Breast epithelium (tissue), 4 donors: ENCODE measurements around the gene CSAD. TPM values are rescaled to one million over a fixed set of nuclear protein-coding genes. Genes with fewer than 3 reads are reported as not detected.
"Not testable (repeated sequence)": the region's sequence is repeated elsewhere in the genome, so short reads cannot be mapped to it uniquely, and the experiment has no call there.

Experiments used
- DNase-seq, 2 donors: peaks; one replicate each; pipeline ENCODE4 v3.0.0-alpha.2; 2019; ENCODE audit warnings: low spot score in 2 of 2
- H3K27ac ChIP-seq, 2 donors: fragments of 200-600 bp; sonication (generic) in 1 of 2; one replicate each; pipeline ENCODE4 v1.5.1; 2016 to 2019; ENCODE audit warnings: mild to moderate bottlenecking in 1 of 2
- H3K27me3 ChIP-seq, 2 donors: fragments of 200-600 bp; sonication (generic) in 1 of 2; one replicate each; pipeline versions ENCODE4 v1.5.1 to v1.6.0; 2017 to 2019; ENCODE audit warnings: control low read depth in 1 of 2, mild to moderate bottlenecking in 1 of 2
- H3K36me3 ChIP-seq: fragments of 200-600 bp; one replicate; pipeline ENCODE4 v1.5.1; 2019
- H3K4me1 ChIP-seq, 2 donors: fragments of 200-600 bp; sonication (generic); one replicate each; pipeline ENCODE4 v1.5.1; 2016 to 2019; ENCODE audit warnings: control low read depth in 1 of 2
- H3K4me3 ChIP-seq, 3 donors: fragments of 200-600 bp; sonication (generic); 1 replicate in 2 of 3; 2 replicates in 1 of 3; pipeline ENCODE4 v1.5.1; 2016 to 2019; ENCODE audit warnings: mild to moderate bottlenecking in 3 of 3, moderate library complexity in 2 of 3
- H3K9me3 ChIP-seq, 2 donors: fragments of 200-600 bp; sonication (generic) in 1 of 2; one replicate each; pipeline ENCODE4 v1.5.1; 2016 to 2019; ENCODE audit warnings: control low read depth in 1 of 2
- POLR2A ChIP-seq: fragments of 450-650 bp; IDR thresholded peaks from one replicate; pipeline ENCODE4 v1.6.1; 2016; ENCODE audit warnings: antibody characterized with exemption, mild to moderate bottlenecking, moderate library complexity
- POLR2AphosphoS5 ChIP-seq, 3 donors: sonication (generic); formaldehyde crosslinking; IDR thresholded peaks; one replicate each; pipeline ENCODE4 v1.6.1; 2017; ENCODE audit warnings: antibody characterized with exemption in 3 of 3
- intact Hi-C: fragments of 100-400 bp; cut with DNase I; formaldehyde crosslinking; loops from one replicate; pipeline ENCODE4 v1.15.1; 2023; ENCODE audit warnings: low total_unique reads
- total RNA-seq, 3 donors: library from RNA; depleted of rRNA; stranded (reverse); fragments of >200 nt; gene quantifications; one replicate each; pipeline ENCODE4 v1.1.0, GENCODE V29; 2016
- TF ChIP-seq, protein P1 (sequence below), 3 donors: fragments of 450-650 bp; IDR thresholded peaks; one replicate each; pipeline ENCODE4 v1.5.1; 2016 to 2017; ENCODE audit warnings: antibody characterized with exemption in 3 of 3, mild to moderate bottlenecking in 3 of 3, moderate library complexity in 3 of 3

The CSAD gene
- total RNA-seq, 3 donors from 2014 or later: 60.2 to 74.1 (median 68.8) TPM

DNA sequence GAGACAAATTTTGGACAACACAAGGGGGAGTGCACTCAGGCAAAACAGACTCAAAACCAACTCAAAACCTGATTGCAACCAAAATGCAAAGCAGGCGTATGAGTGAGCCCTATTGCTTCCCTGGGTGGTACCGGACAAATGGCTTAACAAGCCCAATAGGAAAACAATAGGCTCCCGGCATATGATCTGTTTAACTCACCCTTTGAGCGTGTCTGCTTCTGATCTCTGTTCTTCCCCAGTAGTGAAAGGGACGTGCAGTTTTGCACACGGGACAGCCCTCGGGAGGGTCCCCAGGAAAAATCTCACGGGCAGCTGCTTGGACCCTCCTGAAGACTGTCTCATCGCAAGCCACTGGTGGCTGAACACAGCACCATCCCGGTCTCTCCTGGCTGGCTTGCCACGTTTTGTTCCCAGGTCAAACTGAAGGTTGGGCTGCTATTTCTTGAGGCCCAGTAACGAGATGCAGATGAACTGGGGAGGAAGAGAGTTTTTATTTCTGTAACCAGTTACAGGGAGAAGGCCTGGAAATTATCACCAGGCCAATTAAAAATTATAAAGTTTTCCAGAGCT is 67.5 kb downstream of the CSAD start:
- no peaks in the 10 kb centered on the region for H3K36me3 ChIP-seq
- no peaks in the 10 kb centered on the region for H3K4me1 ChIP-seq
- TF ChIP-seq, protein P1, sequence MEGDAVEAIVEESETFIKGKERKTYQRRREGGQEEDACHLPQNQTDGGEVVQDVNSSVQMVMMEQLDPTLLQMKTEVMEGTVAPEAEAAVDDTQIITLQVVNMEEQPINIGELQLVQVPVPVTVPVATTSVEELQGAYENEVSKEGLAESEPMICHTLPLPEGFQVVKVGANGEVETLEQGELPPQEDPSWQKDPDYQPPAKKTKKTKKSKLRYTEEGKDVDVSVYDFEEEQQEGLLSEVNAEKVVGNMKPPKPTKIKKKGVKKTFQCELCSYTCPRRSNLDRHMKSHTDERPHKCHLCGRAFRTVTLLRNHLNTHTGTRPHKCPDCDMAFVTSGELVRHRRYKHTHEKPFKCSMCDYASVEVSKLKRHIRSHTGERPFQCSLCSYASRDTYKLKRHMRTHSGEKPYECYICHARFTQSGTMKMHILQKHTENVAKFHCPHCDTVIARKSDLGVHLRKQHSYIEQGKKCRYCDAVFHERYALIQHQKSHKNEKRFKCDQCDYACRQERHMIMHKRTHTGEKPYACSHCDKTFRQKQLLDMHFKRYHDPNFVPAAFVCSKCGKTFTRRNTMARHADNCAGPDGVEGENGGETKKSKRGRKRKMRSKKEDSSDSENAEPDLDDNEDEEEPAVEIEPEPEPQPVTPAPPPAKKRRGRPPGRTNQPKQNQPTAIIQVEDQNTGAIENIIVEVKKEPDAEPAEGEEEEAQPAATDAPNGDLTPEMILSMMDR (IDR thresholded peaks at IDR 0.05): no peak
- TF ChIP-seq POLR2A (no peak), POLR2AphosphoS5 (IDR thresholded peaks at IDR 0.05) (no peak)
- intact Hi-C loops: no loop called here
- no peaks in the 10 kb centered on the region for H3K27me3 ChIP-seq
- no peaks in the 10 kb centered on the region for H3K9me3 ChIP-seq
- no peak overlapping the region for H3K4me3 ChIP-seq
- no peak for DNase-seq
- peak overlapping the region in 1 of 2 donors; percentile 72 for H3K27ac ChIP-seq

DNA sequence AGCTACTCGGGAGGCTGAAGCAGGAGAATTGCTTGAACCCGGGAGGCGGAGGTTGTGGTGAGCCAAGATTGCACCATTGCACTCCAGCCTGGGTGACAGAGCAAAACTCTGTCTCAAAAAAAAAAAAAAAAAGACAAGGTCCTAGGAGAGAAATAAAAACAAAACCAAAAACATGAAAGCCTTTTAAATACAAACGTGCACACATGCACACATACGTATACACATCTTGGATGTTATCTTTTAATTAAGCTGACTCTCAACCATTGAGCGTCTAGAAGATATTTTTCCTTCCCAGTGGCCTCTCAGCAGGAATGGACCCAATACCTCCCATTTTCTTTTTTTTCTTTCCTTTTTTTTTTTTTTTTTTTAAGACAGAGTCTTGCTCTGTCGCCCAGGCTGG is 68.3 kb downstream of the CSAD start:
- H3K27me3 ChIP-seq, H3K36me3 ChIP-seq, H3K4me1 ChIP-seq, DNase-seq, intact Hi-C loops, H3K4me3 ChIP-seq, H3K27ac ChIP-seq, H3K9me3 ChIP-seq: not testable (repeated sequence)

Other genes starting within 250 kb of the CSAD start
- 100 to 1,000 TPM in 2 of 3 donors, 1 to 10 TPM in 1; 2.1 to 380 (median 213) TPM for gene KRT18, start 231.8 kb downstream of the CSAD start, total RNA-seq
- 100 to 1,000 TPM; 600 to 759 (median 614) TPM for gene EIF4B, start 174.5 kb downstream of the CSAD start, total RNA-seq
- gene TNS2, start 130.9 kb downstream of the CSAD start, total RNA-seq: 100 to 1,000 TPM in 2 of 3 donors, 10 to 100 TPM in 1; 65.4 to 228 (median 156) TPM
- gene SPRYD3, start 101.5 kb downstream of the CSAD start, total RNA-seq: 10 to 100 TPM; 31.8 to 45.8 (median 36.3) TPM
- gene IGFBP6, start 83.3 kb downstream of the CSAD start, total RNA-seq: 100 to 1,000 TPM; 169 to 708 (median 284) TPM
- gene SOAT2, start 77.4 kb downstream of the CSAD start, total RNA-seq: under 1 TPM in 2 of 3 donors, not detected in 1; 0.16 to 0.33 TPM
- 10 to 100 TPM; 17.9 to 22.0 (median 19.3) TPM for gene ZNF740, start 203 bp downstream of the CSAD start, total RNA-seq
- 1 to 10 TPM; 1.1 to 2.9 (median 2.9) TPM for gene ITGB7, start 26.3 kb upstream of the CSAD start, total RNA-seq
- 10 to 100 TPM; 12.2 to 39.8 (median 23.3) TPM for gene RARG, start 51.3 kb upstream of the CSAD start, total RNA-seq
- 1 to 10 TPM in 2 of 3 donors, under 1 TPM in 1; 0.33 to 1.3 (median 1.2) TPM for gene ESPL1, start 87.4 kb upstream of the CSAD start, total RNA-seq
- gene PFDN5, start 114.6 kb upstream of the CSAD start, total RNA-seq: 1,000 to 10,000 TPM in 1 of 3 donors, 100 to 1,000 TPM in 2; 764 to 1,048 (median 840) TPM
- gene MYG1, start 118.8 kb upstream of the CSAD start, total RNA-seq: 10 to 100 TPM; 35.7 to 63.8 (median 39.1) TPM
- 10 to 100 TPM; 46.2 to 63.7 (median 51.0) TPM for gene AAAS, start 140.7 kb upstream of the CSAD start, total RNA-seq
- gene SP7, start 155.4 kb upstream of the CSAD start, total RNA-seq: not detected
- gene SP1, start 199.3 kb upstream of the CSAD start, total RNA-seq: 100 to 1,000 TPM in 1 of 3 donors, 10 to 100 TPM in 2; 84.6 to 111 (median 91.4) TPM
- gene AMHR2, start 242.9 kb upstream of the CSAD start, total RNA-seq: under 1 TPM in 1 of 3 donors, not detected in 2; 0.15 TPM